ENCODE measurements around the gene RHOXF1. TPM values are rescaled to one million over a fixed set of nuclear protein-coding genes. Genes with fewer than 3 reads are reported as not detected.
"Not testable (repeated sequence)": the region's sequence is repeated elsewhere in the genome, so short reads cannot be mapped to it uniquely, and the experiment has no call there.

The RHOXF1 gene
- total and polyA plus RNA-seq, 2 of the 8 experiments (the other 6 are each of a cell fraction or from before 2014, with no cell fraction given): not detected

DNA sequence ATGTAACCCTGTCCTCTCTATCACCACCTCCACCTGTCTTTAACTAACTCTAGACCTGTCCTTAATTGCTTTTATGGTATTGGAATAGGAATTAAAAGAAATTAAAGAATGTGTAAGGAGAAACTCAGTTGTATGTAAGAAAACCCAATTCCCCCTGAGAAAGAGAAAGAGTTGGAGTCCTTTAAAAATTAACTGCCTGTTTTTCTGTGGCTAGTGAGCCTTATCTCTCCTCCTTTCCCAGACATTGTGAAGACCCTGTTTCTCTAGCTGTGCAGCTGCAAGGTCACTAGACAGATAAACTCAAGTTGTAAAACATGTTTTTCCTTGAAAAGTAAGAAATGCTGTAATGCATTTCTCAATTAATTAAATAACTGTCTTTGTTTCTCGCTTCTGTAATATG lies 30.6 kb upstream of the RHOXF1 start:
- H3K4me1 ChIP-seq (replicated peaks in 1 of 4; ENCODE audit: control insufficient read depth in 3 of 4, insufficient read depth in 4 of 4, low read length in 3 of 4); H4K20me1 ChIP-seq (replicated peaks in 1 of 2; ENCODE audit: control insufficient read depth in 1 of 2, insufficient read depth in 2 of 2, low read length in 2 of 2); H3K36me3 ChIP-seq (ENCODE audit: control insufficient read depth in 2 of 4, insufficient read depth in 4 of 4, low read length in 3 of 4); H2BK120ac ChIP-seq (replicated peaks; ENCODE audit: low read depth, low read length); H3K79me1 ChIP-seq (ENCODE audit: low read depth, low read length); H3K23ac ChIP-seq (ENCODE audit: insufficient read length); H2AK5ac ChIP-seq (ENCODE audit: low read depth, low read length); H3K56ac ChIP-seq (replicated peaks; ENCODE audit: insufficient read length, low read depth, low read length); H3K18ac ChIP-seq (ENCODE audit: extremely low read depth, low read length); H3K4me2 ChIP-seq (ENCODE audit: insufficient read depth in 1 of 2, low read depth in 2 of 2, low read length in 2 of 2); H3K4ac ChIP-seq (replicated peaks; ENCODE audit: insufficient read length, low read depth, low read length); FAIRE-seq; H3K9ac ChIP-seq (replicated peaks in 1 of 4; ENCODE audit: extremely low read depth in 1 of 4, low read depth in 3 of 4, low read length in 3 of 4); DNase-seq (ENCODE audit: low read depth in 1 of 2, low spot score in 2 of 2); H4K91ac ChIP-seq (replicated peaks; ENCODE audit: insufficient read length, low read length); H2BK5ac ChIP-seq (ENCODE audit: low read depth, low read length); H3K14ac ChIP-seq (ENCODE audit: insufficient read length); H3K4me3 ChIP-seq (ENCODE audit: extremely low read depth in 1 of 4, insufficient read depth in 2 of 4, low read depth in 3 of 4, low read length in 4 of 4); H3K23me2 ChIP-seq (ENCODE audit: low read depth, low read length); H2AFZ ChIP-seq (ENCODE audit: low read length); H4K5ac ChIP-seq (ENCODE audit: insufficient read length, low read depth, low read length); H3K27ac ChIP-seq (ENCODE audit: low read depth, low read length); H2BK12ac ChIP-seq (ENCODE audit: low read depth, low read length); H3K27me3 ChIP-seq (replicated peaks in 1 of 4; ENCODE audit: control insufficient read depth in 3 of 4, extremely low read depth in 1 of 4, insufficient read depth in 3 of 4, low read length in 3 of 4); H2BK20ac ChIP-seq (ENCODE audit: low read length); H3K79me2 ChIP-seq (ENCODE audit: control insufficient read depth in 1 of 2, insufficient read depth in 2 of 2, low read length in 2 of 2); H2BK15ac ChIP-seq (ENCODE audit: low read length); POLR2A ChIA-PET (ENCODE audit: partially characterized antibody); H4K8ac ChIP-seq (ENCODE audit: extremely low read depth, insufficient read depth, low read length): not testable (repeated sequence)
- H3K9me3 ChIP-seq (ENCODE audit: insufficient read depth in 2 of 2, low read depth in 1 of 2, low read length in 1 of 2): peaks cover 11 to 19% of the 10 kb centered on the region in 2 experiments; a peak in 3 of 4 replicates
- CTCF ChIA-PET (ENCODE audit: partially characterized antibody): interaction anchor here (1.1 kb wide), 1 partner anchor 162 kb away, joined by 3 read pairs; no protein-coding TSS in a partner anchor
- WGBS, 2 experiments (ENCODE audit: extremely low coverage in 1 of 2, insufficient coverage in 1 of 2, insufficient read length in 1 of 2, insufficient replicate concordance in 2 of 2, low coverage in 1 of 2, low lambda C conversion rate in 2 of 2, missing lambda C conversion rate in 1 of 2): 100% methylated on average over 1 of the region's 1 CpG; no CpG with 5 or more reads in 1 of the 2 experiments
